H1 (cell line): Measurements from ENCODE around the gene CISD1. TPM values are rescaled to one million over a fixed set of nuclear protein-coding genes. Genes with fewer than 3 reads are reported as not detected.

Experiments used
- CTCF ChIA-PET: fragments of 300-600 bp; sonication (Branson Sonifier 250); formaldehyde crosslinking; loops from one replicate; lab custom pipeline; 2021; ENCODE audit not compliant: partially characterized antibody; lab: Charles Lee
- POLR2A ChIA-PET: fragments of 300-600 bp; sonication (Branson Sonifier 250); formaldehyde crosslinking; loops from one replicate; lab custom pipeline; 2021; ENCODE audit warnings: inconsistent platforms; ENCODE audit not compliant: partially characterized antibody; lab: Charles Lee
- DNase-seq, 2 experiments: peaks; one replicate each; pipeline versions ENCODE4 v3.0.0 to v3.0.0-alpha.2; 2010 to 2022; ENCODE audit warnings: low spot score in 2 of 2, low read depth in 1 of 2, mixed read lengths in 1 of 2
- FAIRE-seq: peaks from 2 replicates; lab custom pipeline; 2011; peaks lifted over from hg19 to GRCh38; lab: Jason Lieb, UNC
- H2AFZ ChIP-seq: 2 replicates; pipeline ENCODE4 v1.8.1; 2012; ENCODE audit warnings: low read length, inconsistent platforms
- H2AK5ac ChIP-seq: 2 replicates; pipeline ENCODE4 v1.6.1; 2013; ENCODE audit warnings: low read depth, low read length
- H2BK120ac ChIP-seq: replicated peaks from 2 replicates; pipeline ENCODE3; 2013; ENCODE audit warnings: low read depth, low read length, inconsistent platforms
- H2BK12ac ChIP-seq: 2 replicates; pipeline ENCODE4 v1.6.1; 2013; ENCODE audit warnings: low read depth, low read length
- H2BK15ac ChIP-seq: 2 replicates; pipeline ENCODE4 v1.6.1; 2013; ENCODE audit warnings: low read length
- H2BK20ac ChIP-seq: 2 replicates; pipeline ENCODE4 v1.6.1; 2013; ENCODE audit warnings: low read length
- H2BK5ac ChIP-seq: 2 replicates; pipeline ENCODE4 v1.6.1; 2013; ENCODE audit warnings: low read depth, low read length
- H3K14ac ChIP-seq: 2 replicates; pipeline ENCODE4 v1.6.1; 2013; ENCODE audit warnings: inconsistent platforms; ENCODE audit not compliant: insufficient read length
- H3K18ac ChIP-seq: 2 replicates; pipeline ENCODE4 v1.6.1; 2013; ENCODE audit warnings: low read length; ENCODE audit errors: extremely low read depth
- H3K23ac ChIP-seq: 2 replicates; pipeline ENCODE4 v1.6.1; 2013; ENCODE audit warnings: inconsistent platforms; ENCODE audit not compliant: insufficient read length
- H3K23me2 ChIP-seq: 2 replicates; pipeline ENCODE4 v1.6.1; 2013; ENCODE audit warnings: low read depth, low read length
- H3K27ac ChIP-seq: 2 replicates; pipeline ENCODE4 v1.6.1; 2011; ENCODE audit warnings: low read depth, low read length, inconsistent platforms
- H3K27me3 ChIP-seq, 4 experiments: replicated peaks in 1 of 4; 1 replicate in 1 of 4; 2 replicates in 3 of 4; pipeline versions ENCODE4 v1.6.1 to v1.8.1; 2011 to 2013; ENCODE audit warnings: low read length in 3 of 4, mild to moderate bottlenecking in 3 of 4, inconsistent platforms in 2 of 4, mixed read lengths in 2 of 4, moderate library complexity in 1 of 4; ENCODE audit not compliant: control insufficient read depth in 3 of 4, insufficient read depth in 3 of 4; ENCODE audit errors: extremely low read depth in 1 of 4
- H3K36me3 ChIP-seq, 4 experiments: 2 replicates each; pipeline versions ENCODE4 v1.6.1 to v1.8.1; 2011 to 2013; ENCODE audit warnings: mild to moderate bottlenecking in 4 of 4, low read length in 3 of 4, moderate library complexity in 2 of 4, control low read depth in 1 of 4, inconsistent platforms in 1 of 4; ENCODE audit not compliant: insufficient read depth in 4 of 4, control insufficient read depth in 2 of 4
- H3K4ac ChIP-seq: replicated peaks from 2 replicates; pipeline ENCODE3; 2013; ENCODE audit warnings: low read length, low read depth, mixed read lengths, inconsistent platforms; ENCODE audit not compliant: insufficient read length
- H3K4me1 ChIP-seq, 4 experiments: replicated peaks in 1 of 4; 1 replicate in 1 of 4; 2 replicates in 3 of 4; pipeline versions ENCODE4 v1.6.1 to v1.8.1; 2011 to 2013; ENCODE audit warnings: low read length in 3 of 4, inconsistent platforms in 2 of 4, mixed read lengths in 1 of 4; ENCODE audit not compliant: insufficient read depth in 4 of 4, control insufficient read depth in 3 of 4
- H3K4me2 ChIP-seq, 2 experiments: 2 replicates each; pipeline versions ENCODE4 v1.6.1 to v1.8.1; 2011 to 2013; ENCODE audit warnings: low read depth in 2 of 2, low read length in 2 of 2, control low read depth in 1 of 2, inconsistent platforms in 1 of 2, mild to moderate bottlenecking in 1 of 2; ENCODE audit not compliant: insufficient read depth in 1 of 2
- H3K4me3 ChIP-seq, 4 experiments: fragments of 200-600, 300-600 bp in 1 of 4; sonication (generic), shearing (Covaris generic), sonication (Bioruptor Twin) in 1 of 4; 2 replicates each; pipeline versions ENCODE4 v1.5.1 to v1.8.1; 2011 to 2016; ENCODE audit warnings: low read length in 4 of 4, low read depth in 3 of 4, control low read depth in 2 of 4, inconsistent platforms in 2 of 4, mild to moderate bottlenecking in 2 of 4, mixed read lengths in 1 of 4, moderate library complexity in 1 of 4; ENCODE audit not compliant: insufficient read depth in 2 of 4; ENCODE audit errors: extremely low read depth in 1 of 4
- H3K56ac ChIP-seq: replicated peaks from 2 replicates; pipeline ENCODE3; 2013; ENCODE audit warnings: low read depth, mild to moderate bottlenecking, mixed read lengths, low read length, inconsistent platforms; ENCODE audit not compliant: insufficient read length
- H3K79me1 ChIP-seq: 2 replicates; pipeline ENCODE4 v1.6.1; 2013; ENCODE audit warnings: low read depth, low read length, control low read depth
- H3K79me2 ChIP-seq, 2 experiments: 2 replicates each; pipeline versions ENCODE4 v1.6.1 to v1.8.1; 2012 to 2013; ENCODE audit warnings: low read length in 2 of 2, mild to moderate bottlenecking in 2 of 2, inconsistent platforms in 1 of 2; ENCODE audit not compliant: insufficient read depth in 2 of 2, control insufficient read depth in 1 of 2
- H3K9ac ChIP-seq, 4 experiments: replicated peaks in 1 of 4; 1 replicate in 1 of 4; 2 replicates in 3 of 4; pipeline versions ENCODE4 v1.6.1 to v1.8.1; 2011 to 2013; ENCODE audit warnings: low read depth in 3 of 4, low read length in 3 of 4, control low read depth in 2 of 4, mild to moderate bottlenecking in 2 of 4, moderate library complexity in 2 of 4, inconsistent platforms in 1 of 4; ENCODE audit errors: extremely low read depth in 1 of 4
- H3K9me3 ChIP-seq, 2 experiments: 2 replicates each; pipeline versions ENCODE4 v1.6.1 to v1.8.1; 2012 to 2013; ENCODE audit warnings: mild to moderate bottlenecking in 2 of 2, moderate library complexity in 2 of 2, control low read depth in 1 of 2, inconsistent platforms in 1 of 2, low read depth in 1 of 2, low read length in 1 of 2, mixed read lengths in 1 of 2; ENCODE audit not compliant: insufficient read depth in 2 of 2
- H4K20me1 ChIP-seq, 2 experiments: replicated peaks in 1 of 2; 2 replicates each; pipeline versions ENCODE3 to v1.8.1; 2011 to 2013; ENCODE audit warnings: inconsistent platforms in 2 of 2, low read length in 2 of 2, mild to moderate bottlenecking in 1 of 2; ENCODE audit not compliant: insufficient read depth in 2 of 2, control insufficient read depth in 1 of 2
- H4K5ac ChIP-seq: 2 replicates; pipeline ENCODE4 v1.6.1; 2013; ENCODE audit warnings: low read length, low read depth, mixed read lengths, inconsistent platforms; ENCODE audit not compliant: insufficient read length
- H4K8ac ChIP-seq: 2 replicates; pipeline ENCODE4 v1.8.0; 2013; ENCODE audit warnings: mild to moderate bottlenecking, moderate library complexity, low read length, inconsistent platforms; ENCODE audit not compliant: insufficient read depth; ENCODE audit errors: extremely low read depth
- H4K91ac ChIP-seq: replicated peaks from 2 replicates; pipeline ENCODE3; 2013; ENCODE audit warnings: low read length, mixed read lengths, inconsistent platforms; ENCODE audit not compliant: insufficient read length
- ATF2 ChIP-seq: IDR thresholded peaks from 2 replicates; pipeline ENCODE4 v1.6.1; 2012; ENCODE audit warnings: low read length, inconsistent platforms
- BCL11A ChIP-seq, 2 experiments: IDR thresholded peaks; one replicate each; pipeline ENCODE4 v1.6.1; 2011; ENCODE audit warnings: low read depth in 2 of 2, low read length in 2 of 2, mild to moderate bottlenecking in 2 of 2
- CHD1 ChIP-seq: IDR thresholded peaks from 2 replicates; pipeline ENCODE4 v1.6.1; 2012; ENCODE audit warnings: low read depth, low read length, improper control_type of control experiment
- CHD2 ChIP-seq: IDR thresholded peaks from 2 replicates; pipeline ENCODE4 v1.6.1; 2012; ENCODE audit warnings: low read length, improper control_type of control experiment
- CTBP2 ChIP-seq: IDR thresholded peaks from 2 replicates; pipeline ENCODE4 v1.7.0; 2011; ENCODE audit warnings: borderline replicate concordance, mild to moderate bottlenecking, moderate library complexity, mixed read lengths, low read length; ENCODE audit not compliant: insufficient read depth, insufficient read length
- NANOG ChIP-seq: IDR thresholded peaks from 2 replicates; pipeline ENCODE4 v1.6.1; 2011; ENCODE audit warnings: low read length, low read depth, mild to moderate bottlenecking, inconsistent platforms; ENCODE audit not compliant: insufficient read depth, poor library complexity, severe bottlenecking
- POU5F1 ChIP-seq: IDR thresholded peaks from 2 replicates; pipeline ENCODE4 v1.6.1; 2011; ENCODE audit warnings: low read depth, mild to moderate bottlenecking, low read length, moderate library complexity
- RXRA ChIP-seq: IDR thresholded peaks from 2 replicates; pipeline ENCODE4 v1.6.1; 2011; ENCODE audit warnings: low read depth, mild to moderate bottlenecking, low read length, moderate library complexity; ENCODE audit not compliant: insufficient read depth
- SUZ12 ChIP-seq: fragments of 200-600 bp; sonication (generic); IDR thresholded peaks from 2 replicates; pipeline ENCODE4 v1.6.1; 2012; ENCODE audit warnings: mild to moderate bottlenecking, inconsistent platforms, low read length, moderate library complexity, mixed read lengths
- TCF12 ChIP-seq: IDR thresholded peaks from 2 replicates; pipeline ENCODE4 v1.6.1; 2011; ENCODE audit warnings: low read depth, mild to moderate bottlenecking, low read length
- USF2 ChIP-seq: IDR thresholded peaks from 2 replicates; pipeline ENCODE4 v1.6.1; 2011; ENCODE audit warnings: low read length, improper control_type of control experiment
- WGBS, 2 experiments: shearing (Covaris generic) in 1 of 2; methylation state at CpG; one replicate each; pipeline versions ENCODE4 v1.1.6 to v1.1.7; 2013 to 2015; ENCODE audit warnings: low lambda C conversion rate in 2 of 2, mixed read lengths in 2 of 2, inconsistent platforms in 1 of 2, low coverage in 1 of 2, missing lambda C conversion rate in 1 of 2; ENCODE audit not compliant: insufficient replicate concordance in 2 of 2, insufficient coverage in 1 of 2, insufficient read length in 1 of 2; ENCODE audit errors: extremely low coverage in 1 of 2, missing lambda C conversion rate in 1 of 2; 5-methylcytosine and 5-hydroxymethylcytosine counted together
- polyA plus RNA-seq, 7 experiments: library from polyadenylated mRNA; depleted of rRNA in 3 of 7; stranded (reverse) in 5 of 7; unstranded in 2 of 7; fragments of >200 nt in 5 of 7; fragments of 200-250 nt in 2 of 7; gene quantifications; 1 replicate in 5 of 7; 2 replicates in 1 of 7; 4 replicates in 1 of 7; pipeline versions ENCODE4 v1.2.1 to v1.2.3, GENCODE V29; 2011 to 2013; ENCODE audit warnings: missing spikeins in 2 of 7, mixed read lengths in 2 of 7
- total RNA-seq: library from RNA; stranded (reverse); fragmentation: NEBNext Ultra II Directional; extraction: Animal tissue kit (Norgen Biotek cat#: 25700); gene quantifications from 2 replicates; pipeline ENCODE4 v1.2.1, GENCODE V29; 2021

CISD1 gene
- total and polyA plus RNA-seq, 2 of the 8 experiments (the other 6 are each of a cell fraction or from before 2014, with no cell fraction given), result 22.6 to 43.2 TPM

- Histone ChIP-seq H4K20me1 (no peaks in the 10 kb centered on the region), H2AK5ac (no peak overlapping the region), H3K23me2 (no peaks in the 10 kb centered on the region), H3K36me3 (no peaks in the 10 kb centered on the region), H4K8ac (no peak overlapping the region; the same call in 1 of the 2 replicates), H3K18ac (no peak overlapping the region), H3K23ac (no peak overlapping the region), H3K14ac (no peak overlapping the region), H2BK20ac (no peak overlapping the region), H4K5ac (no peak overlapping the region), H2BK15ac (no peak overlapping the region), H3K4me2 (peak overlapping the region in 1 of 2 experiments; percentile 42; a peak in 1 of 4 replicates), H2AFZ (no peak overlapping the region), H3K9me3 (peaks cover 0 to 3% of the 10 kb centered on the region in 2 experiments; a peak in 1 of 4 replicates), H3K27ac (no peak overlapping the region), H3K4me3 (peak overlapping the region in 2 of 4 experiments; percentile 15 to 31; a peak in 2 of 8 replicates), H3K9ac (no peak overlapping the region), H2BK5ac (no peak overlapping the region), H3K79me2 (no peaks in the 10 kb centered on the region), H4K91ac (no peak overlapping the region), H3K56ac (no peak overlapping the region), H3K79me1 (no peaks in the 10 kb centered on the region), H3K27me3 (no peaks in the 10 kb centered on the region), H2BK120ac (no peak overlapping the region), H2BK12ac (no peak overlapping the region), H3K4ac (no peak overlapping the region), H3K4me1 (no peaks in the 10 kb centered on the region)
- DNase-seq (no peak), FAIRE-seq (no peak)
- POLR2A ChIA-PET, result interaction anchor here (1.0 kb wide), 1 partner anchor 8 kb away, joined by 3 read pairs; no protein-coding TSS in a partner anchor
- CTCF ChIA-PET, result interaction anchor here (0.6 to 1.5 kb wide), 3 partner anchors 27 to 204 kb away, joined by 3 to 6 read pairs (median 3); no protein-coding TSS in a partner anchor
- WGBS, 2 experiments, result 76% methylated on average over 20 of the region's 25 CpGs; no CpG with 5 or more reads in 1 of the 2 experiments
- TF ChIP-seq BCL11A (IDR thresholded peaks at IDR 0.05; ENCODE audit: low read depth in 2 of 2, low read length in 2 of 2), result no peak
- no peak for TF ChIP-seq POU5F1
- no peak for TF ChIP-seq CTBP2
- no peak for TF ChIP-seq TCF12
- no peak for TF ChIP-seq SUZ12
- no peak for TF ChIP-seq USF2
- TF ChIP-seq CHD1, result no peak
- TF ChIP-seq NANOG, result no peak
- TF ChIP-seq CHD2, result no peak
- no peak for TF ChIP-seq RXRA
- no peak for TF ChIP-seq ATF2
Observed at GRCh38 chr10:58326967-58327381, 58.0 kb downstream of the CISD1 start.
